H1 (cell line): ENCODE measurements around the gene TIE1. TPM values are rescaled to one million over a fixed set of nuclear protein-coding genes. Genes with fewer than 3 reads are reported as not detected.

ENCODE experiments used
- CTCF ChIA-PET: fragments of 300-600 bp; sonication (Branson Sonifier 250); formaldehyde crosslinking; loops from one replicate; lab custom pipeline; 2021; ENCODE audit not compliant: partially characterized antibody; lab: Charles Lee
- POLR2A ChIA-PET: fragments of 300-600 bp; sonication (Branson Sonifier 250); formaldehyde crosslinking; loops from one replicate; lab custom pipeline; 2021; ENCODE audit warnings: inconsistent platforms; ENCODE audit not compliant: partially characterized antibody; lab: Charles Lee
- DNase-seq, 2 experiments: peaks; one replicate each; pipeline versions ENCODE4 v3.0.0 to v3.0.0-alpha.2; 2010 to 2022; ENCODE audit warnings: low spot score in 2 of 2, low read depth in 1 of 2, mixed read lengths in 1 of 2
- FAIRE-seq: peaks from 2 replicates; lab custom pipeline; 2011; peaks lifted over from hg19 to GRCh38; lab: Jason Lieb, UNC
- H2AFZ ChIP-seq: 2 replicates; pipeline ENCODE4 v1.8.1; 2012; ENCODE audit warnings: low read length, inconsistent platforms
- H2AK5ac ChIP-seq: 2 replicates; pipeline ENCODE4 v1.6.1; 2013; ENCODE audit warnings: low read depth, low read length
- H2BK120ac ChIP-seq: replicated peaks from 2 replicates; pipeline ENCODE3; 2013; ENCODE audit warnings: low read depth, low read length, inconsistent platforms
- H2BK12ac ChIP-seq: 2 replicates; pipeline ENCODE4 v1.6.1; 2013; ENCODE audit warnings: low read depth, low read length
- H2BK15ac ChIP-seq: 2 replicates; pipeline ENCODE4 v1.6.1; 2013; ENCODE audit warnings: low read length
- H2BK20ac ChIP-seq: 2 replicates; pipeline ENCODE4 v1.6.1; 2013; ENCODE audit warnings: low read length
- H2BK5ac ChIP-seq: 2 replicates; pipeline ENCODE4 v1.6.1; 2013; ENCODE audit warnings: low read depth, low read length
- H3K14ac ChIP-seq: 2 replicates; pipeline ENCODE4 v1.6.1; 2013; ENCODE audit warnings: inconsistent platforms; ENCODE audit not compliant: insufficient read length
- H3K18ac ChIP-seq: 2 replicates; pipeline ENCODE4 v1.6.1; 2013; ENCODE audit warnings: low read length; ENCODE audit errors: extremely low read depth
- H3K23ac ChIP-seq: 2 replicates; pipeline ENCODE4 v1.6.1; 2013; ENCODE audit warnings: inconsistent platforms; ENCODE audit not compliant: insufficient read length
- H3K23me2 ChIP-seq: 2 replicates; pipeline ENCODE4 v1.6.1; 2013; ENCODE audit warnings: low read depth, low read length
- H3K27ac ChIP-seq: 2 replicates; pipeline ENCODE4 v1.6.1; 2011; ENCODE audit warnings: low read depth, low read length, inconsistent platforms
- H3K27me3 ChIP-seq, 4 experiments: replicated peaks in 1 of 4; 1 replicate in 1 of 4; 2 replicates in 3 of 4; pipeline versions ENCODE4 v1.6.1 to v1.8.1; 2011 to 2013; ENCODE audit warnings: low read length in 3 of 4, mild to moderate bottlenecking in 3 of 4, inconsistent platforms in 2 of 4, mixed read lengths in 2 of 4, moderate library complexity in 1 of 4; ENCODE audit not compliant: control insufficient read depth in 3 of 4, insufficient read depth in 3 of 4; ENCODE audit errors: extremely low read depth in 1 of 4
- H3K36me3 ChIP-seq, 4 experiments: 2 replicates each; pipeline versions ENCODE4 v1.6.1 to v1.8.1; 2011 to 2013; ENCODE audit warnings: mild to moderate bottlenecking in 4 of 4, low read length in 3 of 4, moderate library complexity in 2 of 4, control low read depth in 1 of 4, inconsistent platforms in 1 of 4; ENCODE audit not compliant: insufficient read depth in 4 of 4, control insufficient read depth in 2 of 4
- H3K4ac ChIP-seq: replicated peaks from 2 replicates; pipeline ENCODE3; 2013; ENCODE audit warnings: low read length, low read depth, mixed read lengths, inconsistent platforms; ENCODE audit not compliant: insufficient read length
- H3K4me1 ChIP-seq, 4 experiments: replicated peaks in 1 of 4; 1 replicate in 1 of 4; 2 replicates in 3 of 4; pipeline versions ENCODE4 v1.6.1 to v1.8.1; 2011 to 2013; ENCODE audit warnings: low read length in 3 of 4, inconsistent platforms in 2 of 4, mixed read lengths in 1 of 4; ENCODE audit not compliant: insufficient read depth in 4 of 4, control insufficient read depth in 3 of 4
- H3K4me2 ChIP-seq, 2 experiments: 2 replicates each; pipeline versions ENCODE4 v1.6.1 to v1.8.1; 2011 to 2013; ENCODE audit warnings: low read depth in 2 of 2, low read length in 2 of 2, control low read depth in 1 of 2, inconsistent platforms in 1 of 2, mild to moderate bottlenecking in 1 of 2; ENCODE audit not compliant: insufficient read depth in 1 of 2
- H3K4me3 ChIP-seq, 4 experiments: fragments of 200-600, 300-600 bp in 1 of 4; sonication (generic), shearing (Covaris generic), sonication (Bioruptor Twin) in 1 of 4; 2 replicates each; pipeline versions ENCODE4 v1.5.1 to v1.8.1; 2011 to 2016; ENCODE audit warnings: low read length in 4 of 4, low read depth in 3 of 4, control low read depth in 2 of 4, inconsistent platforms in 2 of 4, mild to moderate bottlenecking in 2 of 4, mixed read lengths in 1 of 4, moderate library complexity in 1 of 4; ENCODE audit not compliant: insufficient read depth in 2 of 4; ENCODE audit errors: extremely low read depth in 1 of 4
- H3K56ac ChIP-seq: replicated peaks from 2 replicates; pipeline ENCODE3; 2013; ENCODE audit warnings: low read depth, mild to moderate bottlenecking, mixed read lengths, low read length, inconsistent platforms; ENCODE audit not compliant: insufficient read length
- H3K79me1 ChIP-seq: 2 replicates; pipeline ENCODE4 v1.6.1; 2013; ENCODE audit warnings: low read depth, low read length, control low read depth
- H3K79me2 ChIP-seq, 2 experiments: 2 replicates each; pipeline versions ENCODE4 v1.6.1 to v1.8.1; 2012 to 2013; ENCODE audit warnings: low read length in 2 of 2, mild to moderate bottlenecking in 2 of 2, inconsistent platforms in 1 of 2; ENCODE audit not compliant: insufficient read depth in 2 of 2, control insufficient read depth in 1 of 2
- H3K9ac ChIP-seq, 4 experiments: replicated peaks in 1 of 4; 1 replicate in 1 of 4; 2 replicates in 3 of 4; pipeline versions ENCODE4 v1.6.1 to v1.8.1; 2011 to 2013; ENCODE audit warnings: low read depth in 3 of 4, low read length in 3 of 4, control low read depth in 2 of 4, mild to moderate bottlenecking in 2 of 4, moderate library complexity in 2 of 4, inconsistent platforms in 1 of 4; ENCODE audit errors: extremely low read depth in 1 of 4
- H3K9me3 ChIP-seq, 2 experiments: 2 replicates each; pipeline versions ENCODE4 v1.6.1 to v1.8.1; 2012 to 2013; ENCODE audit warnings: mild to moderate bottlenecking in 2 of 2, moderate library complexity in 2 of 2, control low read depth in 1 of 2, inconsistent platforms in 1 of 2, low read depth in 1 of 2, low read length in 1 of 2, mixed read lengths in 1 of 2; ENCODE audit not compliant: insufficient read depth in 2 of 2
- H4K20me1 ChIP-seq, 2 experiments: replicated peaks in 1 of 2; 2 replicates each; pipeline versions ENCODE3 to v1.8.1; 2011 to 2013; ENCODE audit warnings: inconsistent platforms in 2 of 2, low read length in 2 of 2, mild to moderate bottlenecking in 1 of 2; ENCODE audit not compliant: insufficient read depth in 2 of 2, control insufficient read depth in 1 of 2
- H4K5ac ChIP-seq: 2 replicates; pipeline ENCODE4 v1.6.1; 2013; ENCODE audit warnings: low read length, low read depth, mixed read lengths, inconsistent platforms; ENCODE audit not compliant: insufficient read length
- H4K8ac ChIP-seq: 2 replicates; pipeline ENCODE4 v1.8.0; 2013; ENCODE audit warnings: mild to moderate bottlenecking, moderate library complexity, low read length, inconsistent platforms; ENCODE audit not compliant: insufficient read depth; ENCODE audit errors: extremely low read depth
- H4K91ac ChIP-seq: replicated peaks from 2 replicates; pipeline ENCODE3; 2013; ENCODE audit warnings: low read length, mixed read lengths, inconsistent platforms; ENCODE audit not compliant: insufficient read length
- CBX5 ChIP-seq: fragments of 300-800, 300-1000 bp; sonication (generic); IDR thresholded peaks from 2 replicates; pipeline ENCODE4 v1.7.1; 2016; ENCODE audit warnings: antibody characterized with exemption, low read length, low read depth
- FOSL1 ChIP-seq: IDR thresholded peaks from 2 replicates; pipeline ENCODE4 v1.6.1; 2011; ENCODE audit warnings: mild to moderate bottlenecking, low read depth, low read length, moderate library complexity; ENCODE audit not compliant: insufficient read depth
- GABPA ChIP-seq: IDR thresholded peaks from 2 replicates; pipeline ENCODE4 v1.6.1; 2011; ENCODE audit warnings: mild to moderate bottlenecking, low read length, moderate library complexity, borderline replicate concordance; ENCODE audit not compliant: insufficient read depth
- KDM1A ChIP-seq: fragments of 200-600, 300-600 bp; sonication (generic); IDR thresholded peaks from 2 replicates; pipeline ENCODE4 v1.7.1; 2016; ENCODE audit warnings: mild to moderate bottlenecking, low read length, borderline replicate concordance
- SAP30 ChIP-seq: fragments of 300-600 bp; sonication (generic); IDR thresholded peaks from 2 replicates; pipeline ENCODE4 v1.7.1; 2012; ENCODE audit warnings: low read length, moderate library complexity, mild to moderate bottlenecking, inconsistent platforms; ENCODE audit not compliant: insufficient read depth, insufficient replicate concordance
- SP2 ChIP-seq: IDR thresholded peaks from 2 replicates; pipeline ENCODE4 v1.6.1; 2012; ENCODE audit warnings: mild to moderate bottlenecking, low read length, inconsistent platforms
- SRF ChIP-seq: IDR thresholded peaks from 2 replicates; pipeline ENCODE4 v1.6.1; 2011; ENCODE audit warnings: mild to moderate bottlenecking, low read depth, low read length, moderate library complexity
- SUZ12 ChIP-seq: fragments of 200-600 bp; sonication (generic); IDR thresholded peaks from 2 replicates; pipeline ENCODE4 v1.6.1; 2012; ENCODE audit warnings: mild to moderate bottlenecking, inconsistent platforms, low read length, moderate library complexity, mixed read lengths
- ZNF274 ChIP-seq: IDR thresholded peaks from 2 replicates; pipeline ENCODE4 v1.7.0; 2012; ENCODE audit warnings: low read length, borderline replicate concordance; ENCODE audit errors: extremely low read depth
- WGBS, 2 experiments: shearing (Covaris generic) in 1 of 2; methylation state at CpG; one replicate each; pipeline versions ENCODE4 v1.1.6 to v1.1.7; 2013 to 2015; ENCODE audit warnings: low lambda C conversion rate in 2 of 2, mixed read lengths in 2 of 2, inconsistent platforms in 1 of 2, low coverage in 1 of 2, missing lambda C conversion rate in 1 of 2; ENCODE audit not compliant: insufficient replicate concordance in 2 of 2, insufficient coverage in 1 of 2, insufficient read length in 1 of 2; ENCODE audit errors: extremely low coverage in 1 of 2, missing lambda C conversion rate in 1 of 2; 5-methylcytosine and 5-hydroxymethylcytosine counted together
- polyA plus RNA-seq, 7 experiments: library from polyadenylated mRNA; depleted of rRNA in 3 of 7; stranded (reverse) in 5 of 7; unstranded in 2 of 7; fragments of >200 nt in 5 of 7; fragments of 200-250 nt in 2 of 7; gene quantifications; 1 replicate in 5 of 7; 2 replicates in 1 of 7; 4 replicates in 1 of 7; pipeline versions ENCODE4 v1.2.1 to v1.2.3, GENCODE V29; 2011 to 2013; ENCODE audit warnings: missing spikeins in 2 of 7, mixed read lengths in 2 of 7
- total RNA-seq: library from RNA; stranded (reverse); fragmentation: NEBNext Ultra II Directional; extraction: Animal tissue kit (Norgen Biotek cat#: 25700); gene quantifications from 2 replicates; pipeline ENCODE4 v1.2.1, GENCODE V29; 2021
- TF ChIP-seq, protein P1 (sequence below): IDR thresholded peaks from 2 replicates; pipeline ENCODE4 v1.6.1; 2011; ENCODE audit warnings: low read depth, mild to moderate bottlenecking, low read length; ENCODE audit not compliant: insufficient read depth

The TIE1 gene
- total and polyA plus RNA-seq, 2 of the 8 experiments (the other 6 are each of a cell fraction or from before 2014, with no cell fraction given) = 0.74 to 2.2 TPM

DNA sequence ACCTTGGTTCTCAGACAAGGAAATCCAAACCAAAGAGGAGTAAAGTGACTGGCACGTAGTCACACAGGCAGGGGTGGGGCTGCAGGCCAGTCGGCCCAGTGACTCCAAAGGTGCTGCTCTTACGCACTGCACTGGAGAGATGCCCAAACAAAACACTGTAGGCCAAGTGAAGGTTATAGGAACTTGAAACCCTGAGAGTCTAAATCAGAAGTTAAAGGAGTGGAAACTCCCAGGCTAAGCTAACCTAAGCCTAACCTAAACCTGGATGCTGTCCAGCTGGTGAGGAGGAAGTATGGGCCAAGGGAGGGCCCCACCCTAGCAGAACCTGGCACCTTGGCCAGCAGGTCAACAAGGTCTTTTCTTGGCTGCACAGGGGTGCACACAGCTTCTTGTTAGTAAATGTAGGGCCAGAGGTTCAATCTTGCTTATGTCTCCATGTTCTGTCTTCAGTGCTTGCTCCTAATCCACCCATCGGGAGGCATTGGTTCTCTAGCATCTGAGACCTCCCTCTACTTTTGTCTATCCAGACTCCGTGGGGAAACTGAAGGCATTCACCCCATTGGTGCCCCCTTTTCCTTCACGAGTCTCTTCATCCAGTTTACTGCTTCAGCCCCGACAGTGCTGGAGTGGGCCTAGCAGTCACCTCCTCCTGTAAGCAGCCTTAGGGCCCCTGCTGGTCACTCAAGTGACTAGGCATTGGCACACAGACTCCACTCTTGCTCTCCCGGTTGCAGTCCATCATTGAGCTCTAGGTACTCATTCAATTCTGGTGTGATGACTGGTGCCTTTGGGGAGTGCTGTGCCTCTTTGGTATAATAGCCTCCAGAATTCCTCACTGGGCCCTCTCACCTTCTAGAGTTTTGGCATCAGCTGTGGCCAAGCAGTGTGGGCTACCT is 43.9 kb upstream of the TIE1 start:
- WGBS, 2 experiments = 92% methylated on average over 8 of the region's 8 CpGs; no CpG with 5 or more reads in 1 of the 2 experiments
- Histone ChIP-seq H3K4me2 (no peak overlapping the region), H3K79me2 (no peaks in the 10 kb centered on the region), H2BK20ac (no peak overlapping the region), H2AK5ac (no peak overlapping the region), H3K56ac (no peak overlapping the region), H4K20me1 (no peaks in the 10 kb centered on the region), H3K18ac (no peak overlapping the region), H3K36me3 (no peaks in the 10 kb centered on the region), H4K8ac (no peak overlapping the region), H2BK120ac (no peak overlapping the region), H3K23ac (no peak overlapping the region), H3K4me1 (no peaks in the 10 kb centered on the region), H3K4ac (no peak overlapping the region), H3K27me3 (no peaks in the 10 kb centered on the region), H4K91ac (no peak overlapping the region), H2BK12ac (no peak overlapping the region), H3K14ac (no peak overlapping the region), H3K23me2 (no peaks in the 10 kb centered on the region), H2AFZ (no peak overlapping the region), H3K9ac (no peak overlapping the region), H3K9me3 (peaks cover 21 to 48% of the 10 kb centered on the region in 2 experiments), H3K4me3 (no peak overlapping the region), H2BK15ac (no peak overlapping the region), H3K79me1 (no peaks in the 10 kb centered on the region), H3K27ac (no peak overlapping the region), H4K5ac (no peak overlapping the region), H2BK5ac (no peak overlapping the region)
- CTCF ChIA-PET = interaction anchor here (0.9 kb wide), 1 partner anchor 22 kb away, joined by 3 read pairs; no protein-coding TSS in a partner anchor
- FAIRE-seq (no peak), DNase-seq (no peak)
- POLR2A ChIA-PET = interaction anchor here (1.9 kb wide), 1 partner anchor 15 kb away, joined by 5 read pairs; no protein-coding TSS in a partner anchor
- TF ChIP-seq SRF = no peak
- TF ChIP-seq SAP30 = no peak
- no peak for TF ChIP-seq SP2
- TF ChIP-seq ZNF274 = no peak
- TF ChIP-seq GABPA = no peak
- no peak for TF ChIP-seq SUZ12
- no peak for TF ChIP-seq CBX5
- no peak for TF ChIP-seq FOSL1
- TF ChIP-seq KDM1A = no peak
- TF ChIP-seq, protein P1, sequence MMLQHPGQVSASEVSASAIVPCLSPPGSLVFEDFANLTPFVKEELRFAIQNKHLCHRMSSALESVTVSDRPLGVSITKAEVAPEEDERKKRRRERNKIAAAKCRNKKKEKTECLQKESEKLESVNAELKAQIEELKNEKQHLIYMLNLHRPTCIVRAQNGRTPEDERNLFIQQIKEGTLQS = no peak
